OCI-LY7 (cell line): ENCODE data around the gene NEAT1. TPM values are rescaled to one million over a fixed set of nuclear protein-coding genes. Genes with fewer than 3 reads are reported as not detected.

Experiments used
- BruUV-seq: library from RNA; stranded (reverse); fragments of 400-500 nt; replicated peaks from 2 replicates; lab custom pipeline; 2021; lab: Mats Ljungman, UMichigan
- CTCF ChIA-PET: fragments of 300-600 bp; sonication (Branson Sonifier 250); formaldehyde crosslinking; loops from one replicate; lab custom pipeline; 2022; ENCODE audit warnings: antibody characterized with exemption; ENCODE audit not compliant: unreplicated experiment; lab: Charles Lee
- POLR2A ChIA-PET: fragments of 300-600 bp; sonication (Branson Sonifier 250); formaldehyde crosslinking; loops from one replicate; lab custom pipeline; 2022; ENCODE audit warnings: antibody characterized with exemption; lab: Charles Lee
- DNase-seq: peaks from one replicate; pipeline ENCODE4 v3.0.0-alpha.2; 2015; ENCODE audit warnings: low spot score
- H2AFZ ChIP-seq: fragments of 200-600 bp; sonication (generic), shearing (Covaris generic); 2 replicates; pipeline ENCODE4 v1.6.1; 2014; ENCODE audit warnings: mild to moderate bottlenecking, antibody characterized with exemption, low read length, moderate library complexity
- H3K27ac ChIP-seq: fragments of 200-600 bp; sonication (generic); 2 replicates; pipeline ENCODE4 v1.5.1; 2014; ENCODE audit warnings: mixed run types, low read depth, mild to moderate bottlenecking, moderate library complexity, low read length, inconsistent platforms; ENCODE audit not compliant: poor library complexity, severe bottlenecking
- H3K36me3 ChIP-seq: fragments of 200-600 bp; sonication (generic); 2 replicates; pipeline ENCODE4 v1.6.1; 2014; ENCODE audit warnings: mild to moderate bottlenecking, antibody characterized with exemption, low read length, moderate library complexity, mixed read lengths; ENCODE audit not compliant: insufficient read depth
- H3K4me1 ChIP-seq: fragments of 200-600 bp; sonication (generic); 2 replicates; pipeline ENCODE4 v1.5.1; 2014; ENCODE audit warnings: mild to moderate bottlenecking, low read length; ENCODE audit not compliant: insufficient read depth, poor library complexity, severe bottlenecking
- H3K4me2 ChIP-seq: fragments of 200-600 bp; sonication (generic); 2 replicates; pipeline ENCODE4 v1.6.1; 2014; ENCODE audit warnings: mild to moderate bottlenecking, low read length
- H3K4me3 ChIP-seq: fragments of 200-600 bp; sonication (generic); 2 replicates; pipeline ENCODE4 v1.5.1; 2014; ENCODE audit warnings: mild to moderate bottlenecking, low read depth, low read length; ENCODE audit not compliant: poor library complexity, severe bottlenecking
- H3K79me2 ChIP-seq: fragments of 200-600 bp; sonication (generic); 2 replicates; pipeline ENCODE4 v1.6.1; 2016; ENCODE audit warnings: low read depth, mild to moderate bottlenecking, low read length, moderate library complexity, mixed read lengths; ENCODE audit not compliant: insufficient read depth
- H3K9me2 ChIP-seq: fragments of 200-600 bp; sonication (generic); 2 replicates; pipeline ENCODE4 v1.6.1; 2016; ENCODE audit warnings: mild to moderate bottlenecking, low read length, mixed read lengths; ENCODE audit not compliant: insufficient read depth
- H3K9me3 ChIP-seq: fragments of 200-600 bp; sonication (generic); 2 replicates; pipeline ENCODE4 v1.6.1; 2014; ENCODE audit warnings: mild to moderate bottlenecking, mixed run types, low read length, mixed read lengths
- H4K20me1 ChIP-seq: fragments of 200-600 bp; sonication (generic); 2 replicates; pipeline ENCODE4 v1.6.1; 2014; ENCODE audit warnings: mild to moderate bottlenecking, antibody characterized with exemption, low read length, moderate library complexity, mixed read lengths; ENCODE audit not compliant: insufficient read depth
- CTCF ChIP-seq: fragments of 200-600 bp; sonication (generic); conservative IDR thresholded peaks from 2 replicates; pipeline ENCODE4 v1.5.1; 2014; ENCODE audit warnings: mild to moderate bottlenecking, antibody characterized with exemption, low read length, moderate library complexity, mixed read lengths
- EZH2phosphoT487 ChIP-seq: fragments of 200-600 bp; sonication (generic); IDR thresholded peaks from 2 replicates; pipeline ENCODE4 v1.6.1; 2018; ENCODE audit warnings: low read depth, borderline replicate concordance, mild to moderate bottlenecking, mixed run types, antibody characterized with exemption, low read length, moderate library complexity, mixed read lengths
- intact Hi-C: fragments of 100-400 bp; cut with micrococcal nuclease; formaldehyde crosslinking; loops from one replicate; pipeline ENCODE4 v1.10.0; 2022; ENCODE audit not compliant: unreplicated experiment
- total RNA-seq, 2 experiments: library from RNA; depleted of rRNA in 1 of 2; stranded (reverse); fragments of >200 nt in 1 of 2; shearing (Covaris generic) in 1 of 2; gene quantifications; 2 replicates each; pipeline ENCODE4 v1.2.3, GENCODE V29; 2014 to 2022

The NEAT1 gene
- total RNA-seq, 2 experiments from 2014 or later, result 30.1 to 440 TPM

DNA sequence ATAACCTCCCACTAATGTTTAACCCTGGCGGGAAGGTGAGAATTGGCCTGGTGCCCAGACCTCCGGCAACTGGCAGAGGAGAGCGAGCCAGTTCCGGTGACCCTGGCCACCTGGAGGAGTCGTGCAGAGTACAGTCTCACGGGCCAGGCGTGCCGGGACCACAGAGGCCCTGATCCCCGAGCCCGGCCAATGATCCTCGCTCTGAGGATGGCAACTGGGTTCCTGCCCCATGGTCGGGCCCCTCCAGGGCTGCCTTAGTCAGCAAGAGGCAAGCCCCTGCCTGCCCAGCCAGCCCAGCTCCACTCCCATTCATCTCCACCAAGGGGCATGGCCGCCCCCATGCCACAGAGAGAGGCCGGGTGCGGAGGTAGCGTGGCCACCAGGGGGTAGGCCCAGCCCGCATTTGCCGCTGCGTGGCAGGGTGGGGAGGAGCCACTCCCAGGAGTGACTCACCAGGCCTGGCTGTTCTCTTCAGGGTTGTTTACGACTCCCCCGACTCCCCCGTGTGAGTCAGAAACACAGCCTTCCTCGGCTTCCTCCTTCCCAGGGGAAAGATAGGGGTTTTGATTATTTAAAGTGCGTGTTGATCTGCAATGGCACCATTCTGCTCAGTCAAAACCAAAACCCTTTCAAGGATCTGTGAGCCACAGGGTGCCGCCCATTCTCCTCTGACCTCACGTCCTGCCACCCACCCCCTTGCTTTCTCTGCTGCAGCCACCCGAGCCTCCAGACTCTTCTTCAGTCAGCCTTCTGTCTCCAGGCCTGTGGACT lies 40.4 kb upstream of the NEAT1 start, which contains the start of gene SLC25A45:
SLC25A45 (minus strand) TSS at position 614 of the 771 bp plus-strand sequence. CDS start 695 bp downstream, outside the sequence.
- BruUV-seq, result TSS peak; percentile 82
- H3K4me3 ChIP-seq, result peak within 1 kb of the TSS; percentile 68

GRCh38 chr11:65382804-65383368 lies 39.7 kb upstream of the NEAT1 start:
- H3K36me3 ChIP-seq, result no peaks in the 10 kb centered on the region
- no peaks in the 10 kb centered on the region for H4K20me1 ChIP-seq
- H3K4me2 ChIP-seq, result peak overlapping the region; percentile 90
- ChIA-PET CTCF (no interaction called here), POLR2A (interaction anchor here (0.6 kb wide), 2 partner anchors 35 to 78 kb away, joined by 3 read pairs; no protein-coding TSS in a partner anchor)
- DNase-seq, result no peak
- H3K9me2 ChIP-seq, result no peaks in the 10 kb centered on the region
- BruUV-seq, result no TSS peak
- intact Hi-C loops, result loop anchor here (1.0 to 2.0 kb wide), 4 partner anchors 33 to 127 kb away; no protein-coding TSS in a partner anchor
- peak overlapping the region; percentile 77; the same call in 1 of the 2 replicates for H2AFZ ChIP-seq
- peaks cover 7% of the 10 kb centered on the region; the same call in 1 of the 2 replicates for H3K79me2 ChIP-seq
- no peaks in the 10 kb centered on the region for H3K9me3 ChIP-seq
- H3K27ac ChIP-seq, result peak overlapping the region; percentile 52
- TF ChIP-seq EZH2phosphoT487, result no peak
- TF ChIP-seq CTCF, result no peak
- H3K4me1 ChIP-seq, result peaks cover 56% of the 10 kb centered on the region
- peak overlapping the region; percentile 68 for H3K4me3 ChIP-seq

More for the DNA sequence above, 40.4 kb upstream of the NEAT1 start, which contains the start of gene SLC25A45:
- Histone ChIP-seq H3K79me2 (peaks cover 6% of the 10 kb centered on the region; the same call in 1 of the 2 replicates), H3K4me1 (peaks cover 51% of the 10 kb centered on the region), H3K9me2 (no peaks in the 10 kb centered on the region), H3K4me2 (peak within 1 kb of the TSS; percentile 90), H3K27ac (peak within 1 kb of the TSS; percentile 52), H4K20me1 (no peaks in the 10 kb centered on the region), H3K9me3 (no peaks in the 10 kb centered on the region), H3K36me3 (no peaks in the 10 kb centered on the region), H2AFZ (peak within 1 kb of the TSS; percentile 77)
- POLR2A ChIA-PET, result interaction anchor here (0.6 to 1.3 kb wide), 7 partner anchors 8 to 110 kb away, joined by 3 to 6 read pairs (median 3); no protein-coding TSS in a partner anchor
- intact Hi-C loops, result loop anchor here (1.0 to 2.0 kb wide), 4 partner anchors 34 to 128 kb away; no protein-coding TSS in a partner anchor
- TF ChIP-seq EZH2phosphoT487, result no peak
- peak; percentile 84 for TF ChIP-seq CTCF
- peak; percentile 86 for DNase-seq
- CTCF ChIA-PET, result no interaction called here
